Measurements from ENCODE around the gene IL16. TPM values are rescaled to one million over a fixed set of nuclear protein-coding genes. Genes with fewer than 3 reads are reported as not detected.

IL16 gene
- total and polyA plus RNA-seq, 10 donors = 93.9 to 159 (median 128) TPM

DNA sequence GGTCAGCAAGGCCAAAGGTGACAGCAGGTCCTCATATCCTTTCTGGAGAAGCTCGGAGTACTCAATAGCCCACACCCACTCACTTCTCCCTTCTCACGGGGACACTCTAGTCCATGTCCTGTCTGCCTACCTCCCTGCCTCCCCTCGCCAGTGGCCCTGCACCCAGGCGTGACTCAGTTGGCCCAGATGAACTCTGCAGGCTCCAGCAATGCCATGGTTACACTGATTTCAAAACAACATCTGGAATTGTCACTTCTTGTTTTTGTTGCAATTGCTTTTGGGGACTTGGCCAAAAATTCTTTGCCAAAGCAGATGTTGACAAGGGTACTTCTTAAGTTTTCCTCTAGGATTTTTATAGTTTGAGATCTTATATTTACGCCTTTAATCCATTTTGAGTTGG is 13.0 kb downstream of the IL16 start:
- TF ChIP-seq POLR2A (IDR thresholded peaks at IDR 0.05) = no peak
- no peak for TF ChIP-seq POLR2AphosphoS5 (IDR thresholded peaks at IDR 0.05)
- TF ChIP-seq, protein P1, sequence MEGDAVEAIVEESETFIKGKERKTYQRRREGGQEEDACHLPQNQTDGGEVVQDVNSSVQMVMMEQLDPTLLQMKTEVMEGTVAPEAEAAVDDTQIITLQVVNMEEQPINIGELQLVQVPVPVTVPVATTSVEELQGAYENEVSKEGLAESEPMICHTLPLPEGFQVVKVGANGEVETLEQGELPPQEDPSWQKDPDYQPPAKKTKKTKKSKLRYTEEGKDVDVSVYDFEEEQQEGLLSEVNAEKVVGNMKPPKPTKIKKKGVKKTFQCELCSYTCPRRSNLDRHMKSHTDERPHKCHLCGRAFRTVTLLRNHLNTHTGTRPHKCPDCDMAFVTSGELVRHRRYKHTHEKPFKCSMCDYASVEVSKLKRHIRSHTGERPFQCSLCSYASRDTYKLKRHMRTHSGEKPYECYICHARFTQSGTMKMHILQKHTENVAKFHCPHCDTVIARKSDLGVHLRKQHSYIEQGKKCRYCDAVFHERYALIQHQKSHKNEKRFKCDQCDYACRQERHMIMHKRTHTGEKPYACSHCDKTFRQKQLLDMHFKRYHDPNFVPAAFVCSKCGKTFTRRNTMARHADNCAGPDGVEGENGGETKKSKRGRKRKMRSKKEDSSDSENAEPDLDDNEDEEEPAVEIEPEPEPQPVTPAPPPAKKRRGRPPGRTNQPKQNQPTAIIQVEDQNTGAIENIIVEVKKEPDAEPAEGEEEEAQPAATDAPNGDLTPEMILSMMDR (IDR thresholded peaks at IDR 0.05 in 8 of 11, conservative IDR thresholded peaks at IDR 0.05 in 3 of 11) = no peak
- intact Hi-C loops (cut with DNase I; ENCODE audit: low total_unique reads) = no loop called here
- H3K27ac ChIP-seq = no peak overlapping the region
- peaks cover 3 to 28% (median 16%) of the 10 kb centered on the region in 8 donors for H3K9me3 ChIP-seq
- H3K27me3 ChIP-seq (replicated peaks in 1 of 7) = no peaks in the 10 kb centered on the region
- H3K4me3 ChIP-seq = no peak overlapping the region
- DNase-seq = no peak
- no peaks in the 10 kb centered on the region for H3K4me1 ChIP-seq
- H3K36me3 ChIP-seq = no peaks in the 10 kb centered on the region
- WGBS, 5 donors = 75 to 83% (median 79%) methylated on average over 5 of the region's 5 CpGs

DNA sequence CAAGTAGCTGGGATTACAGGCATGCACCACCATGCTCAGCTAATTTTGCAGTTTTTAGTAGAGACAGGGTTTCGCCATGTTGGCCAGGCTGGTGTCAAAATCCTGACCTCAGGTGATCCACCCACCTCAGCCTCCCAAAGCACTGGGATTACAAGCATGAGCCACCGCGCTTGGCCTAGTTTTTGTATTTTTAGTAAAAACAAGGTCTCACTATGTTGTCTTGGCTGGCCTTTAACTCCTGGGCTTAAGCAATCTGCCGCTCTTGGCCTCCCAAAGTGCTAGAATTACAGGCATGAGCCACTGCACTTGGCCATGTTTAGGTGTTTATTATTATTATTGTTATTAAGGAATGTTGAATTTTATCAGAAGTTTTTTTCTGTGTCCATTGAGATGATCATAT is 14.7 kb downstream of the IL16 start:
- WGBS, 5 donors = 88 to 95% (median 89%) methylated on average over 4 of the region's 4 CpGs
- no peak for TF ChIP-seq POLR2AphosphoS5 (IDR thresholded peaks at IDR 0.05)
- TF ChIP-seq, protein P1 (IDR thresholded peaks at IDR 0.05 in 8 of 11, conservative IDR thresholded peaks at IDR 0.05 in 3 of 11) = no peak
- TF ChIP-seq POLR2A (IDR thresholded peaks at IDR 0.05) = no peak
- no peak overlapping the region for H3K27ac ChIP-seq
- H3K4me3 ChIP-seq = no peak overlapping the region
- DNase-seq = no peak
- no peaks in the 10 kb centered on the region for H3K36me3 ChIP-seq
- H3K4me1 ChIP-seq = no peaks in the 10 kb centered on the region
- intact Hi-C loops (cut with DNase I; ENCODE audit: low total_unique reads) = no loop called here
- H3K27me3 ChIP-seq (replicated peaks in 1 of 7) = peaks cover 0 to 11% (median 0%) of the 10 kb centered on the region in 7 donors
- peaks cover 3 to 40% (median 23%) of the 10 kb centered on the region in 8 donors for H3K9me3 ChIP-seq

DNA sequence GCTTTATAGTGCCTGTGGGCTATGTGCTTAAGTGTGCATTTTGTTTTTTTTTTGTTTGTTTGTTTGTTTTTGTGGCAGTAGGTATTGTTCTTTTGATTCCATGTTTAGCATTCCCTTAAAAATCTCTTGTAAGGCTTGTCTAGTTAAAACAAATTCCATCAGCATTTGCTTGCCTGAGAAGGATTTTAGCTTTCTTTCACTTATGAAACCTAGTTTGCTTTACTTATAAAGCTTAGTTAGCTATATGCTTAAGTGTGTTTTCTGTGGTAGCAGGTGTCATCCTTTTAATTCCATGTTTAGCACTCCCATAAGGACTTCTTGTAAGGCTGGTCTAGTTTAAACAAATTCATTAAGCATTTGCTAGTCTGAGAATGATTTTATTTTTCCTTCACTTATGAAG is 17.3 kb downstream of the IL16 start:
- no peak for DNase-seq
- TF ChIP-seq POLR2A (IDR thresholded peaks at IDR 0.05) (no peak), POLR2AphosphoS5 (IDR thresholded peaks at IDR 0.05) (no peak)
- TF ChIP-seq, protein P1 (IDR thresholded peaks at IDR 0.05 in 8 of 11, conservative IDR thresholded peaks at IDR 0.05 in 3 of 11) = no peak
- intact Hi-C loops (cut with DNase I; ENCODE audit: low total_unique reads) = no loop called here

DNA sequence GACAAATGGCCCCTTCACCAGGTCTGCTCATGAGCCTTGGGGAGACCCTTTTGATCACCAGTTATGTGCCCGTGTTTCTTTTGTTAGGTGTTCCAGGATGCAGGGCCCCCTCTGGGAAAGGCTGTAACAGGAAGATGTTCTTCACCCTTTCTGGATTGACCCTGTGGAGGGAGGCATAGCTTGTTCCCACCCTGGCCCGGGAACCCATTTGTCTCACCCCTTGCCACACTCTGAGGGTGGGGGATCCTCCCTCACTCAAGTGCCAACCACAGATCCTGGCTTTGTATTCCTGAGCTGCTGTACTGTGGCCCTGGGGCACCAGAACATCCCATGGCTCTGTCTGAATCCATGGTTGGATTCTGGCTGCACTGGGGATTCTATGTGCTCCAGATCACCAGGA is 18.9 kb downstream of the IL16 start:
- H3K4me1 ChIP-seq = no peaks in the 10 kb centered on the region
- DNase-seq = no peak
- intact Hi-C loops (cut with DNase I; ENCODE audit: low total_unique reads) = no loop called here
- TF ChIP-seq POLR2AphosphoS5 (IDR thresholded peaks at IDR 0.05) (no peak), POLR2A (IDR thresholded peaks at IDR 0.05) (no peak)
- H3K9me3 ChIP-seq = peaks cover 3 to 28% (median 17%) of the 10 kb centered on the region in 8 donors
- H3K36me3 ChIP-seq = no peaks in the 10 kb centered on the region
- H3K27ac ChIP-seq = no peak overlapping the region
- WGBS, 5 donors = 66 to 92% (median 87%) methylated on average over 2 of the region's 2 CpGs
- no peak overlapping the region for H3K4me3 ChIP-seq
- peaks cover 0 to 14% (median 0%) of the 10 kb centered on the region in 7 donors for H3K27me3 ChIP-seq (replicated peaks in 1 of 7)

More for the DNA sequence above, 17.3 kb downstream of the IL16 start:
- Histone ChIP-seq H3K36me3 (no peaks in the 10 kb centered on the region), H3K27ac (no peak overlapping the region), H3K4me1 (no peaks in the 10 kb centered on the region), H3K27me3 (replicated peaks in 1 of 7) (peaks cover 0 to 14% (median 0%) of the 10 kb centered on the region in 7 donors), H3K9me3 (peaks cover 3 to 28% (median 17%) of the 10 kb centered on the region in 8 donors), H3K4me3 (no peak overlapping the region)

DNA sequence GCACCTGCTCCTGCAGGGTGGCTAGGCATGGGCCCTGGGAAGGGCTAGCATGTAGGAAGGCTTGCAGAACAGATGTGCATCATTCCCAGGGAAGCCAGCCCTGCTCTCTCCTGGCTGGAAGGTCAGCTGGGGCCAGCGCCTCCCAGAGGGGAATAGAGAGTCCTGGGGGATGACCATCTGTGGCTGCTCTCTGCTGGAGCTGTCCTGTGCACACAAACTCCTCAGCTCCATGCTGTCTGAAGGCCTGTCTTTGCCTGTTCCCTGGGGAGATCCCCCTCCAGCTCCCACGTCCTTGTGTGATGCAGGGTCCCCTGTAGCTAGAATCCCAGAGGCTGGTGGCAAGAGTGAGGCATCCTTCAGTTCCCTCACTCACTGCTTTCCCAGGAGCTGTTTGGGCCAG is 19.3 kb downstream of the IL16 start:
- no peak for TF ChIP-seq POLR2A (IDR thresholded peaks at IDR 0.05)
- TF ChIP-seq POLR2AphosphoS5 (IDR thresholded peaks at IDR 0.05) = no peak
- TF ChIP-seq, protein P1 (IDR thresholded peaks at IDR 0.05 in 8 of 11, conservative IDR thresholded peaks at IDR 0.05 in 3 of 11) = no peak
- no peak for DNase-seq
- no peak overlapping the region for H3K27ac ChIP-seq
- no peak overlapping the region for H3K4me3 ChIP-seq
- WGBS, 5 donors = 64 to 80% (median 73%) methylated on average over 1 to 2 of the region's 2 CpGs
- H3K36me3 ChIP-seq = no peaks in the 10 kb centered on the region
- H3K9me3 ChIP-seq = peaks cover 3 to 28% (median 17%) of the 10 kb centered on the region in 8 donors
- peaks cover 0 to 2% (median 0%) of the 10 kb centered on the region in 6 donors for H3K4me1 ChIP-seq
- intact Hi-C loops (cut with DNase I; ENCODE audit: low total_unique reads) = no loop called here
- peaks cover 0 to 14% (median 0%) of the 10 kb centered on the region in 7 donors for H3K27me3 ChIP-seq (replicated peaks in 1 of 7)
